GM12878 (cell line): ENCODE measurements around the gene SEC63. TPM values are rescaled to one million over a fixed set of nuclear protein-coding genes. Genes with fewer than 3 reads are reported as not detected.

Source experiments
- ATAC-seq: fragments of 200-7000 bp; cut with Tn5 transposase; 3 replicates; pipeline ENCODE4 v1.9.1; 2020; ENCODE audit warnings: mild to moderate bottlenecking, moderate library complexity
- BruUV-seq: library from RNA; stranded (reverse); fragments of 400-500 nt; replicated peaks from 2 replicates; lab custom pipeline; 2021; lab: Mats Ljungman, UMichigan
- CTCF ChIA-PET: fragments of 300-600 bp; sonication (Branson Sonifier 250); formaldehyde crosslinking; extraction: SDS; loops from one replicate; lab custom pipeline; 2021; ENCODE audit warnings: inconsistent platforms; lab: Yijun Ruan, JAX
- POLR2A ChIA-PET: fragments of 350-600 bp; formaldehyde crosslinking; extraction: SDS; loops from one replicate; lab custom pipeline; 2021; ENCODE audit warnings: inconsistent platforms; lab: Charles Lee
- RAD21 ChIA-PET: fragments of 300-600 bp; sonication (Branson Sonifier 250); formaldehyde crosslinking; loops from one replicate; lab custom pipeline; 2023; ENCODE audit warnings: antibody characterized with exemption; ENCODE audit not compliant: unreplicated experiment; lab: Charles Lee
- SMC1A ChIA-PET: fragments of 300-600 bp; sonication (Branson Sonifier 250); formaldehyde crosslinking; loops from one replicate; lab custom pipeline; 2023; ENCODE audit not compliant: unreplicated experiment, uncharacterized antibody; lab: Charles Lee
- DNase-seq: peaks from one replicate; pipeline ENCODE4 v3.0.0-alpha.2; 2011; ENCODE audit warnings: low read depth, low spot score
- FAIRE-seq: peaks from 3 replicates; lab custom pipeline; 2011; peaks lifted over from hg19 to GRCh38; lab: Jason Lieb, UNC
- H2AFZ ChIP-seq: 2 replicates; pipeline ENCODE4 v1.6.0; 2011; ENCODE audit warnings: low read depth, low read length, control low read depth; ENCODE audit not compliant: control insufficient read depth
- H3K27ac ChIP-seq: 2 replicates; pipeline ENCODE4 v1.5.1; 2011; ENCODE audit warnings: control low read depth; ENCODE audit not compliant: control insufficient read depth, insufficient read depth
- H3K27me3 ChIP-seq, 2 experiments: replicated peaks in 1 of 2; 2 replicates each; pipeline versions ENCODE4 v1.6.0 to v1.6.1; 2011; ENCODE audit warnings: low read length in 1 of 2; ENCODE audit not compliant: control insufficient read depth in 2 of 2, insufficient read depth in 2 of 2
- H3K36me3 ChIP-seq, 2 experiments: 2 replicates each; pipeline ENCODE4 v1.5.1; 2011; ENCODE audit warnings: low read length in 1 of 2; ENCODE audit not compliant: control insufficient read depth in 2 of 2, insufficient read depth in 2 of 2
- H3K4me1 ChIP-seq: 2 replicates; pipeline ENCODE4 v1.6.1; 2011; ENCODE audit warnings: mild to moderate bottlenecking, low read length, moderate library complexity, mixed read lengths; ENCODE audit not compliant: control insufficient read depth, insufficient read depth
- H3K4me2 ChIP-seq: 2 replicates; pipeline ENCODE4 v1.6.0; 2011; ENCODE audit warnings: control low read depth; ENCODE audit not compliant: control insufficient read depth, insufficient read depth
- H3K4me3 ChIP-seq: fragments of 200-600 bp; sonication (generic); 2 replicates; pipeline ENCODE4 v1.5.1; 2016
- H3K79me2 ChIP-seq: 2 replicates; pipeline ENCODE4 v1.6.0; 2011; ENCODE audit warnings: low read length; ENCODE audit not compliant: control insufficient read depth, insufficient read depth
- H3K9ac ChIP-seq: 2 replicates; pipeline ENCODE4 v1.8.0; 2011; ENCODE audit warnings: low read length, control low read depth, mixed read lengths; ENCODE audit not compliant: control insufficient read depth, insufficient read depth
- H3K9me3 ChIP-seq: replicated peaks from 3 replicates; pipeline ENCODE4 v1.5.1; 2011; ENCODE audit warnings: mild to moderate bottlenecking, low read length; ENCODE audit not compliant: control insufficient read depth, insufficient read depth
- H4K20me1 ChIP-seq: 2 replicates; pipeline ENCODE4 v1.6.0; 2011; ENCODE audit not compliant: control insufficient read depth, insufficient read depth
- CHD2 ChIP-seq: IDR thresholded peaks from 2 replicates; pipeline ENCODE4 v1.6.1; 2011; ENCODE audit warnings: low read depth, low read length, improper control_type of control experiment, borderline replicate concordance
- CUX1 ChIP-seq: IDR thresholded peaks from 2 replicates; pipeline ENCODE4 v1.6.1; 2012; ENCODE audit warnings: improper control_type of control experiment, low read depth, low read length; ENCODE audit not compliant: insufficient replicate concordance
- ETV6 ChIP-seq, 2 experiments: fragments of 450-650 bp in 1 of 2; IDR thresholded peaks in 1 of 2; conservative IDR thresholded peaks in 1 of 2; 2 replicates each; pipeline ENCODE4 v1.6.1; 2014; ENCODE audit warnings: antibody characterized with exemption in 1 of 2, borderline replicate concordance in 1 of 2, low read depth in 1 of 2, mild to moderate bottlenecking in 1 of 2, moderate library complexity in 1 of 2
- HCFC1 ChIP-seq: fragments of 150-350 bp; IDR thresholded peaks from 2 replicates; pipeline ENCODE4 v1.6.1; 2014; ENCODE audit warnings: low read length
- HDAC2 ChIP-seq: fragments of 200-600 bp; sonication (generic); IDR thresholded peaks from 2 replicates; pipeline ENCODE4 v1.6.1; 2017
- IKZF1 ChIP-seq: fragments of 450-650 bp; conservative IDR thresholded peaks from 2 replicates; pipeline ENCODE4 v1.6.1; 2017; ENCODE audit warnings: antibody characterized with exemption, mild to moderate bottlenecking
- NBN ChIP-seq: fragments of 450-650 bp; IDR thresholded peaks from 2 replicates; pipeline ENCODE4 v1.6.1; 2016
- PAX8 ChIP-seq: fragments of 450-650 bp; IDR thresholded peaks from 2 replicates; pipeline ENCODE4 v1.6.1; 2017; ENCODE audit warnings: mild to moderate bottlenecking, moderate library complexity
- SREBF1 ChIP-seq: IDR thresholded peaks from 2 replicates; pipeline ENCODE4 v1.6.1; 2012; ENCODE audit warnings: mild to moderate bottlenecking, low read length
- ZNF24 ChIP-seq: fragments of 450-650 bp; IDR thresholded peaks from 2 replicates; pipeline ENCODE4 v1.6.1; 2017; ENCODE audit warnings: antibody characterized with exemption, mild to moderate bottlenecking
- WGBS: methylation state at CpG from one replicate; pipeline ENCODE4 v1.1.6; 2016; ENCODE audit warnings: low lambda C conversion rate; ENCODE audit not compliant: insufficient replicate concordance, insufficient coverage; ENCODE audit errors: missing lambda C conversion rate; 5-methylcytosine and 5-hydroxymethylcytosine counted together
- in situ Hi-C: fragments of 300-500 bp; cut with MboI; formaldehyde crosslinking; loops from 9 replicates; pipeline ENCODE4 v1.14.3; 2018; ENCODE audit warnings: mixed read lengths
- intact Hi-C: fragments of 100-400 bp; cut with micrococcal nuclease; formaldehyde crosslinking; loops from one replicate; pipeline ENCODE4 v1.14.2; 2022; ENCODE audit not compliant: unreplicated experiment
- polyA plus RNA-seq, 11 experiments: library from polyadenylated mRNA; depleted of rRNA in 4 of 11; unstranded in 6 of 11; stranded (reverse) in 5 of 11; fragments of >200 nt; fragmentation: Nextera tagmentation in 4 of 11; fragmentation: Illumina TruSeq in 1 of 11; extraction: Ambion mirVana in 4 of 11; extraction: Trizol in 1 of 11; gene quantifications; 1 replicate in 1 of 11; 2 replicates in 10 of 11; pipeline versions ENCODE4 v1.2.1 to v1.2.3, GENCODE V29; 2011 to 2016; ENCODE audit warnings: inconsistent platforms in 2 of 11, missing spikeins in 2 of 11, low read depth in 1 of 11
- total RNA-seq, 4 experiments: library from RNA; depleted of rRNA in 3 of 4; stranded (reverse); fragments of >200 nt in 3 of 4; fragmentation: Illumina TruSeq in 1 of 4; extraction: Trizol in 1 of 4; gene quantifications; 2 replicates each; pipeline versions ENCODE4 v1.2.1 to v1.2.3, GENCODE V29; 2013 to 2021

The SEC63 gene
- total and polyA plus RNA-seq, 10 of the 15 experiments (the other 5 are each of a cell fraction or from before 2014, with no cell fraction given): 10.1 to 87.0 (median 34.3) TPM

DNA sequence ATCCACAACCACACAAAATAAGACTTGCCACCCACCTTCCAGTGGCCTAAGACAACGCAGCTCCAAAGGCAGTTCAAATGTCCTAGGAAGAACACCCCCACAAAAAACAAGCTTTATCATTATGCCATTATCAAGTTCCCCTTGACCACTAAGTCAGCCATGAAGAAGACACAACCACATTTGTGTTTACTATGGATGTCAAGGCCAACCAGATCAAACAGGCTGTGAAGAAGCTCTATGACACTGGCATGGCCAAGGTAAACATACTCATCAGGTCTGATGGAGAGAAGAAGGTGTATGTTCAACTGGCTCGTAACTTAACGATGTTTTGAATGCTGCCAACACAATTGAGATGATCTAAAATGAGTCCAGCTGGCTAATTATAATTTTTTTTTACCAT is 26.1 kb downstream of the SEC63 start:
- ChIA-PET SMC1A (interaction anchor here (0.5 to 0.7 kb wide), 2 partner anchors 12 to 35 kb away, joined by 3 read pairs; no protein-coding TSS in a partner anchor), POLR2A (no interaction called here)

More for the DNA sequence above, 26.1 kb downstream of the SEC63 start:
- Histone ChIP-seq H2AFZ (no peak overlapping the region), H3K9me3 (no peaks in the 10 kb centered on the region; the same call in 2 of the 3 replicates), H3K36me3 (peaks cover 0 to 9% of the 10 kb centered on the region in 2 experiments; a peak in 1 of 4 replicates), H3K27me3 (no peaks in the 10 kb centered on the region), H3K27ac (no peak overlapping the region), H3K4me1 (no peaks in the 10 kb centered on the region), H4K20me1 (peaks cover 4% of the 10 kb centered on the region; the same call in 1 of the 2 replicates), H3K4me3 (no peak overlapping the region), H3K4me2 (no peak overlapping the region), H3K9ac (no peak overlapping the region), H3K79me2 (peaks cover 24% of the 10 kb centered on the region)
- DNase-seq (no peak), ATAC-seq (no peak), FAIRE-seq (no peak)
- CTCF ChIA-PET: no interaction called here
- TF ChIP-seq ETV6 (conservative IDR thresholded peaks at IDR 0.05 in 1 of 2, IDR thresholded peaks at IDR 0.05 in 1 of 2; ENCODE audit: borderline replicate concordance in 1 of 2, low read depth in 1 of 2): no peak
- no peak for TF ChIP-seq ZNF24
- no peak for TF ChIP-seq PAX8
- TF ChIP-seq NBN: no peak
- TF ChIP-seq CHD2: no peak
- no peak for TF ChIP-seq IKZF1
- no peak for TF ChIP-seq CUX1
- no peak for TF ChIP-seq SREBF1
- no peak for TF ChIP-seq HDAC2
- TF ChIP-seq HCFC1: no peak
- in situ Hi-C loops (no loop called here), intact Hi-C loops (no loop called here)
- 100% methylated on average over 3 of the region's 3 CpGs for WGBS
- no TSS peak for BruUV-seq
- RAD21 ChIA-PET: no interaction called here
